ENCODE results near the gene ENTHD1.

The ENTHD1 gene

DNA sequence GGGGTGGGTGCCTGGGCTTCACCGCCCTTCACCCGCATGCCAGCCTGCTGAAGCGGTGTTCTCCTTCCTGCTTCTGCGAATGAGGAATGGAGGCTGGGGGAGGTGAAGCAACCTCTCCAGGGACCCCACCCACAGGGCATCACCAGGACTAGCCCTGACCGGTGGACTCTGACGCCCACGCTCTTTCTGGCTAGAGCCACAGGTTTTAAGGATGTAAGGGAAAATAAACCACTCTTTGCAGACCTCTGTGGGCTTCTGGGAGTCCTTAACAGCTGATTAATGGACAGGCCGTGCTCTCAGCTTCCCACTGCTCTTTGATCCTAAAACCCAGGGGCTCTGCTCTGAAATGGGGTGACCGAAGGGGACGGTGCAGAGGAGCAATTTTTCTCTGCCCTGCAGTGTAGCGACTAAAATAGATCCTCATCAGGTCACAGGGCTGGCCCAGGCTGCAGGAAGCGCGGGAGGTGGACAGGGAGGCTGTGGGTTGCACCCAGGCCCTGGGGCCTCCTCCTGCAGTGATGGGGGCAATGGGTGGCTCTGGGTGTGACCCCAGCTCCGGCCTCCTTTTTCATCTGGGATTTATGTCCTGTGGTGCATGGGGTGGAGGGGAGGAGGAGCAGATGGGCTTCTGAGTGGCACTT, 195.7 kb downstream of the ENTHD1 start:
- TF ChIP-seq FOXP2 (optimal IDR thresholded peaks at IDR 0.05; ENCODE audit: control extremely low read depth, extremely low read length, insufficient read depth) = no peak
- TF ChIP-seq POLR2AphosphoS5 (IDR thresholded peaks at IDR 0.05; ENCODE audit: borderline replicate concordance, low read depth, low read length) = no peak
- no peak for TF ChIP-seq EZH2 (IDR thresholded peaks at IDR 0.05)
- Histone ChIP-seq H3K9ac (ENCODE audit: insufficient read length) (no peak overlapping the region), H3K27ac (no peak overlapping the region), H3K4me3 (no peak overlapping the region), H3K36me3 (ENCODE audit: insufficient read depth, low read length) (no peaks in the 10 kb centered on the region), H3K9me3 (ENCODE audit: low read depth, low read length) (no peaks in the 10 kb centered on the region)
- no peak for DNase-seq (ENCODE audit: low read depth, low spot score)

DNA sequence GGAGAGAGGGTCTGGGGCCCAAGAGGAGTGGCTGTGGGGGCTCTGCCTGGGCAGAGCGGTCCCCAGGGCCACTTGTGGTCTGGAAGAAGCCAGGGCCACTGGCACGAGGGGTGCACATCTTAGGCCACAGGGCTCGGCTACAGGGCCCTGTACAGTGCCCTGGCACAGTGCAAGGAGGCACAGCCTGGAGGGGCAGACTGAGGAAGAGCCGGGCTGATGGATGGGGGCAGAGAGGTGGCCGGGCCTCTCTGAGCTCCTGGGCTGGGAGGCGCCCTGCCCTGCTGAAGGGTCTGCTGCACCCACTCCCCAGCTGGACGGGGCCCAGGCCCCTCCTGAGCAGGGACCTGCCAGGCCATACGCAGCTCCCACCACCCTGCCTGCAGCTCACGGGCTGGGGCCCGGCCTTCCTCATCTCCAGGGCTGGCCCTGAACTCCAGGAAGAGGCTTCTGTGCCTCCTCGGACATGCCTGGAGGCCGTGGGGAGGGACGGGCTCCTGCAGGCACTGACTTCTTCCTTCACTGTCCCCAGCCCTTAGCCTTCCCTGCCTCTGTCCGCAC, 199.5 kb downstream of the ENTHD1 start:
- H3K9ac ChIP-seq (ENCODE audit: insufficient read length) = no peak overlapping the region
- no peaks in the 10 kb centered on the region for H3K36me3 ChIP-seq (ENCODE audit: insufficient read depth, low read length)
- no peak for DNase-seq (ENCODE audit: low read depth, low spot score)
- H3K27ac ChIP-seq = no peak overlapping the region
- no peak overlapping the region for H3K4me3 ChIP-seq
- TF ChIP-seq POLR2AphosphoS5 (IDR thresholded peaks at IDR 0.05; ENCODE audit: borderline replicate concordance, low read depth, low read length) (no peak), FOXP2 (optimal IDR thresholded peaks at IDR 0.05; ENCODE audit: control extremely low read depth, extremely low read length, insufficient read depth) (no peak), EZH2 (IDR thresholded peaks at IDR 0.05) (no peak)
- H3K9me3 ChIP-seq (ENCODE audit: low read depth, low read length) = no peaks in the 10 kb centered on the region
